Retina (tissue), 1 donor: ENCODE data around the gene COX19.
"Not testable (repeated sequence)": the region's sequence is repeated elsewhere in the genome, so short reads cannot be mapped to it uniquely, and the experiment has no call there.

Experiments used
- DNase-seq: peaks from one replicate; pipeline ENCODE4 v3.0.0-alpha.2; 2016

The COX19 gene

GRCh38 chr7:939843-940242, 35.5 kb downstream of the COX19 start:
- DNase-seq: no peak

DNA sequence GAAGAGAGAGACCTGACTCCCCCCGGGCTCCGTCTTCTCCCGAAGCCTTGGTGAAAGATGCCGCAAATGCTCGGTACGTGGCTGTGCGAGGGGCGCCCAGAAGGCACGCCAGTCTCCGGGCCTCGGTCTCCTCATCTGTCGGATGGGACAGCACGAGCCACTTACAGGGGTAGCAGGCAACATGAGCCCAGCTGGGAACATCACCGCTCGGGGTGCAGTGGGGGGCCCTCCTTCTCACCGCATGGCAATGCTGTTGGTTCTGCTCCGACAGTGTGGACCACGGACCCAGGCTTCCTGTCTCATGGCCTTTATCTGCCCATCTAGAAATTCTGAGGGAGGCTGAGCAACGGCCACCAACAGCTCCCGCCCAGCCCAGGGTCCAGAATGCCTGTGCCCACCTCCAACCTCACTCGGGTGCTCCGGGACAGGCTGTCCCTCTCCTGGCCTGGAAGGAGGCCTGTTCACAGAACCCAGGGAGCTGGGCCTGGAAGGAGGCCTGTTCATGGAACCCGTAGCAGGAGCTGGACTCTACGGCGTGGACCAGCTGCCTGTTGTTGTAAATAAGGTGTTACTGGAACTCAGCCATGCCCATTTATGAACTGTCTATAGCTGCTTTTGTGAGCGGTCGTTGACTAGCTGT, 36.7 kb downstream of the COX19 start:
- DNase-seq: no peak

GRCh38 chr7:937856-938484, 37.4 kb downstream of the COX19 start:
- no peak for DNase-seq

DNA sequence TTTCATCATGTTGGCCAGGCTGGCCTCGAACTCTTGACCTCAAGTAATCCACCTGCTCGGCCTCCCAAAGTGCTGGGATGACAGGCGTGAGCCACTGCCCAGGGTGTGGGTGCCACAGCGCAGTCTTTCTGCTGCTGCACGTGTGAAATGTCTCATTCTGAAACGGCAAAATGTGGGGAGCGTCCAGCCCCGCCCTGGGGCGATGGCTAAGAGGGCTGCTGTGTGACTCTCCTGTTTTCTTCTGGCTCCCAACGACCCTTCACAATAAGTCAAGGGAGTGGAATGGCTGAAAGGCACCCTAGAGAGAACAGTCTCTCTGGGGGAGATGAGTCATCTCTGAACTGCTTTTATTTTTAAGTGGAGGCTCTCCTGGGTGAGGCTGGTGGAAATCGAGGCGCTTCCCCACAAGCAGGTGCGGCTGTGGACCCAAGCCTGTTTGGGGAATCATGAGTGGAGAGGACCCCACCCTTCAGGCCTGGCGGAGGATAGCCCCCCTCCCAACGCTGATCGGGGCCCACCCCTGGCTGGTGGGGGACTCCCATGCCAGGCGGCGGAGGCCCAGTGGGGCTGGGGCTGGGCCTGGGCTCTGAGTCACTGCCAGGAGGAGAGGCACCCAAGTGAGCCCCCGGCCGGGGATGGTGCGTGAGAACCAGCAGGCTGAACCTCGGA, 38.8 kb downstream of the COX19 start:
- no peak for DNase-seq

DNA sequence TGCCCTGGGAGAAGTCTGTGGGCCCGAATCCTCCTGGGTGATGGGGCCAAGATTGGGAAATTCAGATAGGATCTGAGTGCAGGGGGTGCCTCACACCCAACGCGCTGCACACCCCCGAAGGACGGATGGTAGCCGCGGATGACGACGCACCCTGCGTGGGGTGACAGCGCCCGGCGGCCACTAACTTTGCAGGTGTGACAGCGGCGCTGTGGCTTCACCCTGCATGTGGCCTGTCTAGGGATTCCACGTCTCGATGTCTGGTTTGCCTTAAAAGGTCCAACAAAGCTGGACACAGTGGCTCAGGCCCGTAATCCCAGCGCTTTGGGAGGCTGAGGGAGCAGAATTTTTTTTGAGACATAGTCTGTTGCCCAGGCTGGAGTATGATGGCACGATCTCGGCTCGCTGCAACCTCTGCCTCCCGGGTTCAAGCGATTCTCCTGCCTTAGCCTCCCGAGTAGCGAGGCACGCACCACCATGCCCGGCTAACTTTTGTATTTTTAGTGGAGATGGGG, 39.4 kb downstream of the COX19 start:
- DNase-seq: no peak

GRCh38 chr7:935164-935873, 40.0 kb downstream of the COX19 start:
- DNase-seq: no peak

DNA sequence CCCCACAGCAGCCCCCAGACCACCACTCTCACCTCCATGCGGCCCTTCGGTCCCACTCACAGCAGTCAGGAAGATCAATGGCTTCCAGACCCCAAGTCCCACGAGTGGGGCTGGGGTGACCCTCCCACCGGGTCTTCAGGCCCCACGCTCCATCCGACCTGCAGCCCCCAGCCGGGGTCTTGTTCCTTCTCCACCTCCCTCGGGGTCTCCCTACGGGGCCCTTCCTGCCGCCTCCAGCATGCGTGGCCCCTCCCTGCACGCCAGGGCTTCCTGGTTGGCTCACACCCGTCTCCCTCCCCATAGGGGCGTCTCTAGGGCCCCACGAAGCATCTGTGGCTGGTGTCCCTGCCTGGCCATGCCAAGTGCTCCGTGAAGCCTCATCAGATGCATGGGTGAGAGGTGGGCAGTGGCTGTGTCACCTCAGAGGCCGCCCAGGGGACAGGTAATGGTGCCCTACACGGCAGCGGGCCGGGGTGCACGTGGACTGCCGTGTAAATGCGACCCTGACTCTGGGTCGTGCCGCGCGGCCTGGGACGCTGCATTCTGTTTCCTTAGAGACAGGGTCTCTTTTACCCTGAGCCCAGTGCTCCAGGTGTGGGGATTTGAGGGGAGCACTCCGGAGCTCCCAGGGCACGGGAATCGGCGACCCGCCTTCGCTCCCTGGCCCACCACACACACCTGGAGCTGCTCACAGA, 40.7 kb downstream of the COX19 start:
- no peak for DNase-seq

DNA sequence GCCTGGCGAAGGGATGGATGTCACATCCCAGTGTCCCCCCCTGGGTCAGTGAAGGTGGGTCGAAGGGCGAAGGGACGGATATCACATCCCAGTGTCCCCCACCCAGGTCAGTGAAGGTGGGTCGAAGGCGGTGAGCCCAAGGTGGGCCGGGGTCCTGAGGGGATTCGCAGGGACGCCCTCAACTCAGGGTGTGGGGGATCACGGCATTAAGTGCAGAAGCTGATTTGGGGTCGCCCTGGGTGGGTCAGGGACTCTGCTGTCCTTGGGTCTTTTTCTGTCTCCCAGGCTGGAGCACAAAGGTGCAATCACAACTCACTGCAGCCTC, 42.7 kb downstream of the COX19 start:
- no peak for DNase-seq

- DNase-seq: no peak
These were observed 43.3 kb downstream of the COX19 start for GRCh38 chr7:931871-932650.

GRCh38 chr7:930975-931758, 44.2 kb downstream of the COX19 start:
- DNase-seq: no peak

- DNase-seq: no peak
These were observed 46.0 kb downstream of the COX19 start for GRCh38 chr7:929311-929711.

- DNase-seq: no peak
These were observed 48.2 kb downstream of the COX19 start for GRCh38 chr7:927031-927671.

- no peak for DNase-seq
These were observed 49.0 kb downstream of the COX19 start for GRCh38 chr7:926061-927030.

GRCh38 chr7:925601-926000, 49.7 kb downstream of the COX19 start:
- DNase-seq: no peak

GRCh38 chr7:924541-925231, 50.7 kb downstream of the COX19 start:
- no peak for DNase-seq

GRCh38 chr7:924042-924441, 51.3 kb downstream of the COX19 start:
- DNase-seq: not testable (repeated sequence)

GRCh38 chr7:923108-924041, 52.0 kb downstream of the COX19 start:
- no peak for DNase-seq
